ENCODE data around the gene ZG16. TPM values are rescaled to one million over a fixed set of nuclear protein-coding genes. Genes with fewer than 3 reads are reported as not detected.
"Not testable (repeated sequence)": the region's sequence is repeated elsewhere in the genome, so short reads cannot be mapped to it uniquely, and the experiment has no call there.

The ZG16 gene
- total RNA-seq, 1 experiment from 2014 or later: 0.26 TPM

DNA sequence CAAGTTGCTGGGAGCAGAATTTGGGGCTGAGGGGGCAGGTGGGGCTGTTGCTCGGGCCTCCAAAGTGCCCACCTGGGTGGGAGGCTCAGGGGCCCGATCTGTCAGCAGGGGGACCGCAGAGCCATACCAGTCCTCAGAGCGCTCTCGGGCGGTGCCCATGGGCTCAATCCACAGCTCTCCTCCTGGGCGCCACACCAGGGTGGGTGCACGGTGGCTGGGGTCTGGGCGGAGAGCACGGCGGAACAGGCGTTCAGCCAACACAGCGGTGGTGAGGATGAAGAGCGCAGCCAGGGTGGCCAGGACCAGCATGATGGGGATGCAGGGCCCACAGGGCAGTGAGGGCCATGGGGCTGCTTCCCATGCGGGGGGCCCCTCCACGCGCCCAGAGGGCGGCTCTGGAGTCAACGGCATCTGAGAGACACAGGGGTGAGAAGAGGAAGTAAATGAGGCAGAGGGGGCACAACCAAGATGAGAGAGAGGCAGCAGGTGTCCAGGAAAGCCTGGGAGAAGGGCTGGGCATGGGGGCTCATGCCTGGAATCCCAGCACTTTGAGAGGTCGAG lies 33.4 kb upstream of the ZG16 start:
- H3K36me3 ChIP-seq (ENCODE audit: low read depth): no peaks in the 10 kb centered on the region
- no peaks in the 10 kb centered on the region for H3K9me3 ChIP-seq (ENCODE audit: insufficient read depth, low read depth)
- ChIA-PET CTCF (no interaction called here), POLR2A (ENCODE audit: unreplicated experiment) (no interaction called here)
- no peak for TF ChIP-seq EZH2 (IDR thresholded peaks at IDR 0.05; ENCODE audit: low read depth)
- TF ChIP-seq CTCF (conservative IDR thresholded peaks at IDR 0.05): no peak
- intact Hi-C loops (cut with micrococcal nuclease; ENCODE audit: unreplicated experiment): no loop called here
- H3F3A ChIP-seq (ENCODE audit: insufficient read depth, low read depth): peaks cover 8% of the 10 kb centered on the region; the same call in 1 of the 2 replicates
- no peak overlapping the region for H3K27ac ChIP-seq
- H3K27me3 ChIP-seq (ENCODE audit: insufficient read depth, low read depth): no peaks in the 10 kb centered on the region
- H3K9me2 ChIP-seq (ENCODE audit: insufficient read depth): no peaks in the 10 kb centered on the region
- no peak overlapping the region for H2AFZ ChIP-seq
- DNase-seq: no peak
- H3K4me1 ChIP-seq (replicated peaks; ENCODE audit: insufficient read depth): no peaks in the 10 kb centered on the region
- no peaks in the 10 kb centered on the region for H4K20me1 ChIP-seq (ENCODE audit: insufficient read depth)
- no peak overlapping the region for H3K4me2 ChIP-seq
- no peak overlapping the region for H3K4me3 ChIP-seq
- no peaks in the 10 kb centered on the region for H3K79me2 ChIP-seq (ENCODE audit: low read depth)
- BruUV-seq (replicated peaks): no TSS peak

- POLR2A ChIA-PET (ENCODE audit: unreplicated experiment): no interaction called here
- CTCF ChIA-PET: no interaction called here
- Histone ChIP-seq H3K4me2 (no peak overlapping the region), H3K9me3 (ENCODE audit: insufficient read depth, low read depth) (no peaks in the 10 kb centered on the region), H3F3A (ENCODE audit: insufficient read depth, low read depth) (peaks cover 8% of the 10 kb centered on the region; the same call in 1 of the 2 replicates), H3K9me2 (ENCODE audit: insufficient read depth) (no peaks in the 10 kb centered on the region), H2AFZ (no peak overlapping the region), H3K79me2 (ENCODE audit: low read depth) (no peaks in the 10 kb centered on the region), H3K4me1 (replicated peaks; ENCODE audit: insufficient read depth) (no peaks in the 10 kb centered on the region), H3K27ac (no peak overlapping the region), H3K36me3 (ENCODE audit: low read depth) (no peaks in the 10 kb centered on the region), H4K20me1 (ENCODE audit: insufficient read depth) (no peaks in the 10 kb centered on the region), H3K4me3 (no peak overlapping the region), H3K27me3 (ENCODE audit: insufficient read depth, low read depth) (no peaks in the 10 kb centered on the region)
- intact Hi-C loops (cut with micrococcal nuclease; ENCODE audit: unreplicated experiment): no loop called here
- BruUV-seq (replicated peaks): no TSS peak
- DNase-seq: no peak
- no peak for TF ChIP-seq CTCF (conservative IDR thresholded peaks at IDR 0.05)
These were observed 32.8 kb upstream of the ZG16 start for GRCh38 chr16:29745121-29745852.

GRCh38 chr16:29745853-29746345 lies 32.2 kb upstream of the ZG16 start, which contains the start of gene C16orf54:
C16orf54 (minus strand) TSS chr16:29745990; CDS start chr16:29744951, 1,039 bp downstream.
- TF ChIP-seq CTCF (conservative IDR thresholded peaks at IDR 0.05) (no peak), EZH2 (IDR thresholded peaks at IDR 0.05; ENCODE audit: low read depth) (no peak)
- DNase-seq: no peak
- Histone ChIP-seq H3K9me3 (ENCODE audit: insufficient read depth, low read depth) (no peaks in the 10 kb centered on the region), H3K9me2 (ENCODE audit: insufficient read depth) (no peaks in the 10 kb centered on the region), H3K36me3 (ENCODE audit: low read depth) (no peaks in the 10 kb centered on the region), H4K20me1 (ENCODE audit: insufficient read depth) (no peaks in the 10 kb centered on the region), H3F3A (ENCODE audit: insufficient read depth, low read depth) (peaks cover 8% of the 10 kb centered on the region; the same call in 1 of the 2 replicates), H3K27me3 (ENCODE audit: insufficient read depth, low read depth) (no peaks in the 10 kb centered on the region), H3K79me2 (ENCODE audit: low read depth) (no peaks in the 10 kb centered on the region), H2AFZ (no peak within 1 kb of the TSS), H3K4me1 (replicated peaks; ENCODE audit: insufficient read depth) (no peaks in the 10 kb centered on the region), H3K4me2 (no peak within 1 kb of the TSS), H3K27ac (no peak within 1 kb of the TSS), H3K4me3 (no peak within 1 kb of the TSS)
- no TSS peak for BruUV-seq (replicated peaks)
- CTCF ChIA-PET: no interaction called here
- intact Hi-C loops (cut with micrococcal nuclease; ENCODE audit: unreplicated experiment): no loop called here
- POLR2A ChIA-PET (ENCODE audit: unreplicated experiment): interaction anchor here (0.5 to 0.6 kb wide), 2 partner anchors 17 to 40 kb away, joined by 3 to 17 read pairs; no protein-coding TSS in a partner anchor

DNA sequence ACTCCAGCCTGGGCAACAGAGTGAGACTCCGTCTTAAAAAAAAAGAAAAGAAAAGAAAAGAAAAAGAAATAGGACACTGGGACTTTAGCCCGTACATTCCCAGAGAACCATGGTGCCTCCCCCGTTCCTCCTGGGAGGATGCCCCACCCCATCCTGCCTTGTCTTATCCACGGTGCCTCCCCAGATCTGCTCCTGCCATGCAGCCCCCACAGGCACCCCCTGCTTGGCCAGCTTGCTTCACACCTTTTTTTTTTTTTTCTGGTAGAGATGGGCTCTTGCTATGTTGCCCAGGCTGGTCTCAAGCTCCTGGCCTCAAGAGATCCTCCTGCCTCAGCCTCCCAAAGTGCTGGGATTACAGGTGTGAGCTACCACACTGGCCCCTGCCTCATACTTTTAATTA lies 31.5 kb upstream of the ZG16 start:
- H3K4me3 ChIP-seq; DNase-seq; BruUV-seq (replicated peaks); H3K27ac ChIP-seq; intact Hi-C loops (cut with micrococcal nuclease; ENCODE audit: unreplicated experiment); H4K20me1 ChIP-seq (ENCODE audit: insufficient read depth); H3K9me2 ChIP-seq (ENCODE audit: insufficient read depth); H3K36me3 ChIP-seq (ENCODE audit: low read depth); H2AFZ ChIP-seq; H3K4me2 ChIP-seq; H3K27me3 ChIP-seq (ENCODE audit: insufficient read depth, low read depth); H3F3A ChIP-seq (ENCODE audit: insufficient read depth, low read depth); H3K79me2 ChIP-seq (ENCODE audit: low read depth); H3K4me1 ChIP-seq (replicated peaks; ENCODE audit: insufficient read depth); H3K9me3 ChIP-seq (ENCODE audit: insufficient read depth, low read depth); CTCF ChIA-PET: not testable (repeated sequence)
- POLR2A ChIA-PET (ENCODE audit: unreplicated experiment): interaction anchor here (0.5 to 0.6 kb wide), 2 partner anchors 16 to 39 kb away, joined by 3 to 17 read pairs; no protein-coding TSS in a partner anchor
